Activated naive CD4-positive, alpha-beta T cell treated with anti-CD3 and anti-CD28 coated beads for 36 hours (primary cell): ENCODE results near the gene NCKAP1. TPM values are rescaled to one million over a fixed set of nuclear protein-coding genes. Genes with fewer than 3 reads are reported as not detected.

Experiments used
- CTCF ChIA-PET: fragments of 350-600 bp; sonication (Branson Sonifier 250); formaldehyde crosslinking; loops from one replicate; lab custom pipeline; 2021; ENCODE audit warnings: antibody characterized with exemption; lab: Charles Lee
- DNase-seq: peaks from one replicate; pipeline ENCODE4 v3.0.0-alpha.2; 2020
- H3K27ac Mint-ChIP-seq: one replicate; pipeline ENCODE4 v1.8.0; 2021; ENCODE audit warnings: mild to moderate bottlenecking, mixed read lengths
- H3K27me3 Mint-ChIP-seq: one replicate; pipeline ENCODE4 v1.8.0; 2021; ENCODE audit warnings: low read depth, mixed read lengths
- H3K36me3 Mint-ChIP-seq: one replicate; pipeline ENCODE4 v1.8.0; 2021; ENCODE audit warnings: low read depth, mixed read lengths
- H3K4me1 Mint-ChIP-seq: one replicate; pipeline ENCODE4 v1.8.0; 2021; ENCODE audit warnings: low read depth, mixed read lengths
- H3K4me3 Mint-ChIP-seq: one replicate; pipeline ENCODE4 v1.8.0; 2021; ENCODE audit warnings: mild to moderate bottlenecking, moderate library complexity, mixed read lengths
- H3K9me3 Mint-ChIP-seq: one replicate; pipeline ENCODE4 v1.8.0; 2021; ENCODE audit warnings: mixed read lengths
- intact Hi-C: fragments of 100-400 bp; cut with micrococcal nuclease; formaldehyde crosslinking; loops from one replicate; pipeline ENCODE4 v1.15.1; 2023
- total RNA-seq, 2 experiments: library from RNA; stranded (reverse); gene quantifications; one replicate each; pipeline ENCODE4 v1.2.3, GENCODE V29; 2021

The NCKAP1 gene
- total RNA-seq, 2 experiments from 2014 or later, result 10.6 to 11.9 TPM

DNA sequence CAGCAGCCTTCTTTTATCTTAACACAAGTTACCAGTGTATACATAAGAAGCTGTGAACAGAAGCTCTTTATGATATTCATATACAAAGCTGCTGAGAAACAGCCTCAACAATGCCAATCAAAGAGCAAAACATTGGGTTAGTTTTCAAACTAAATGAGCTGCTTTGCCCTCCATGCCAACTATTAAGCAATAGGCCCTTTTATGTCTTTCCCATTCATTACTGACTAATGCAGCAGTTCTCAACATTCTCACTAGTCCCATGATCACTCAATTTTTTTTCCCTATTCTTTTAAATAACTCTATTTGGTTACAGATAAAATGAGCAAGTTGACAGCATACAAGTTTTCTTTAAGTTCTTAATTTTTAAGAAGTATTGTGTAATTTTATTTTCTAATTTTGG lies 114.0 kb downstream of the NCKAP1 start:
- H3K27me3 Mint-ChIP-seq, result no peaks in the 10 kb centered on the region
- no peak for DNase-seq
- no peak overlapping the region for H3K4me3 Mint-ChIP-seq
- H3K4me1 Mint-ChIP-seq, result no peaks in the 10 kb centered on the region
- intact Hi-C loops, result no loop called here
- H3K9me3 Mint-ChIP-seq, result no peaks in the 10 kb centered on the region
- H3K36me3 Mint-ChIP-seq, result peaks cover 14% of the 10 kb centered on the region
- CTCF ChIA-PET, result no interaction called here
- H3K27ac Mint-ChIP-seq, result no peak overlapping the region

DNA sequence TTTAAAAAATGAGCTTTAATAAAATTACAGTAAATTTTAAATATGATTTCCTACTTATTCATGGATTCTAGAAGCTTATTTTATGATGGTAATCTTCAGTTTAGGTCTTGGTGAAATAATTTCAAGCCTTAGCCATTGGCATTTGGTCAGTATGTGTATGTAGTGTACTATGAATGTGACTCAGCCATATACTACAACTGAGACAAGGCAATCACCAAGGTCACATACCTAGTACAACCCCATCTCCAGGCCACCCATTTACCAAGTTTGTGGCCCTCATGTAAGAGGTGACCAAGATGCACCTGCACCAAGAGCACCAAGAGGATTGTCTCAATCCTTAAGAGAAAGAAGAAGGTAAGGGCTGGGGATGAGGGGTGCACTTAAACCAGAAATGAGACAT lies 117.0 kb downstream of the NCKAP1 start:
- no peak for DNase-seq
- no peaks in the 10 kb centered on the region for H3K9me3 Mint-ChIP-seq
- CTCF ChIA-PET, result no interaction called here
- H3K27ac Mint-ChIP-seq, result no peak overlapping the region
- H3K4me1 Mint-ChIP-seq, result no peaks in the 10 kb centered on the region
- H3K27me3 Mint-ChIP-seq, result no peaks in the 10 kb centered on the region
- intact Hi-C loops, result no loop called here
- H3K36me3 Mint-ChIP-seq, result peaks cover 5% of the 10 kb centered on the region
- H3K4me3 Mint-ChIP-seq, result no peak overlapping the region

DNA sequence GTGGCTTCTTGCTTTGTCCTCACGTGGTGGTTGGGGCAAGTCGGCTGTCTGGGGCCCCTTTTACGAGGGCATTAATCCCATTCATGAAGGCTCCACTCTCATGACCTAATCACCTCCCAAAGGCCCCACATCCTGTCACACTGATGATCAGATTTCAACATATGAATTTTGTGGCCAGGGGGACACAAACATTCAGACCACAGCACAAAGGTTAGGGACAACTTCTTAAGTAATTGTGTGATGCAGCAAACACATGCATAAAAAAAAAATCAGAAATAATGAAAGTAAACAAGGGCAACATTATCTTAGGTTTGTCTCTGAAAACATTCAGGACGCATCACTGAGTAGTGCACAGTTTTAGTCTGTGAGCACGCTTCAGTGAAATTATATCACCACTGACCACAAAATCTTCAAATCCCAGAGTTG lies 117.6 kb downstream of the NCKAP1 start:
- no peak overlapping the region for H3K27ac Mint-ChIP-seq
- no peaks in the 10 kb centered on the region for H3K4me1 Mint-ChIP-seq
- no peaks in the 10 kb centered on the region for H3K9me3 Mint-ChIP-seq
- peaks cover 2% of the 10 kb centered on the region for H3K36me3 Mint-ChIP-seq
- no peak for DNase-seq
- no peak overlapping the region for H3K4me3 Mint-ChIP-seq
- intact Hi-C loops, result no loop called here
- no peaks in the 10 kb centered on the region for H3K27me3 Mint-ChIP-seq
- CTCF ChIA-PET, result no interaction called here

GRCh38 chr2:182920089-182920488 lies 118.2 kb downstream of the NCKAP1 start:
- DNase-seq, result no peak
- intact Hi-C loops, result no loop called here
- H3K9me3 Mint-ChIP-seq, result no peaks in the 10 kb centered on the region

DNA sequence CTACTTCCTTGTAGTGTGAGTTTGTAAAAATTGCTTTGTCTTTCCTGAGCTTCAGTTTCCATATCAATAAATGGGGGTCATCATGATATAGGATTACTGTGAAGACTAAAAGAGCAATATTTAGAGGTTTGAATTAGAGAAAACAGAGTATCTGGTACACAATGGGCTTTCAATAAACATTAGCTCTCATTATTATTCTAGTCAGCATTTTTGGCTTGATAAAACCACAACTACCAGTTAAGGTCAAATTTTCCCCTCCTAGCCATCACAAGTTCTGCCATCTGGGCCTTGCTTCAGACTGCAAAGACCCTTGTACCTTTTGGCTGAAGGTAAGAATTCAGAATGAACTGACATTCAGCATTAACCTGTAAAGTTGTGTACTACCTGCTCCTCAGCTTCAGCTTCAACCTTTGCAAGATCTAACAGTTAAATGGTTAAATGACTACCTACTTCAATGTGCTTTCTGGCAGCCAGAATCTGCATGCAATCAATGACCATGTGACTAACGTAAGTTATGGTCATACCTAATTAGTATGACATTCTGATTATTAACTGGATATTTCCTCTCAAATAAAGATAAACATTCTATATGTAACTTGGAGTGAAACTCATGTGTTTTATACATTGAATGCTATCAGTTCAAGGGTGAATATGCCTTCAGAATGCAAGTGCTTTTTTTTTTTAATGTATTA lies 119.2 kb downstream of the NCKAP1 start:
- no peak overlapping the region for H3K27ac Mint-ChIP-seq
- no peak for DNase-seq
- CTCF ChIA-PET, result no interaction called here
- intact Hi-C loops, result no loop called here
- no peak overlapping the region for H3K4me3 Mint-ChIP-seq
- no peaks in the 10 kb centered on the region for H3K27me3 Mint-ChIP-seq
- peaks cover 2% of the 10 kb centered on the region for H3K36me3 Mint-ChIP-seq
- H3K9me3 Mint-ChIP-seq, result no peaks in the 10 kb centered on the region
- H3K4me1 Mint-ChIP-seq, result no peaks in the 10 kb centered on the region

More at GRCh38 chr2:182920089-182920488, 118.2 kb downstream of the NCKAP1 start:
- Mint-ChIP-seq H3K27me3 (no peaks in the 10 kb centered on the region), H3K36me3 (peaks cover 2% of the 10 kb centered on the region), H3K27ac (no peak overlapping the region), H3K4me3 (no peak overlapping the region), H3K4me1 (no peaks in the 10 kb centered on the region)
- CTCF ChIA-PET, result no interaction called here

- Mint-ChIP-seq H3K27me3 (no peaks in the 10 kb centered on the region), H3K4me1 (no peaks in the 10 kb centered on the region), H3K36me3 (peaks cover 1% of the 10 kb centered on the region), H3K9me3 (no peaks in the 10 kb centered on the region), H3K27ac (no peak overlapping the region), H3K4me3 (no peak overlapping the region)
- CTCF ChIA-PET, result interaction anchor here (1.0 kb wide), 1 partner anchor 12 kb away, joined by 5 read pairs; no protein-coding TSS in a partner anchor
- intact Hi-C loops, result no loop called here
- no peak for DNase-seq
Observed at GRCh38 chr2:182917924-182918323, 120.3 kb downstream of the NCKAP1 start.

- no peaks in the 10 kb centered on the region for H3K9me3 Mint-ChIP-seq
- CTCF ChIA-PET, result no interaction called here
- no peaks in the 10 kb centered on the region for H3K27me3 Mint-ChIP-seq
- peaks cover 1% of the 10 kb centered on the region for H3K36me3 Mint-ChIP-seq
- no peaks in the 10 kb centered on the region for H3K4me1 Mint-ChIP-seq
- no peak for DNase-seq
- no peak overlapping the region for H3K4me3 Mint-ChIP-seq
- no peak overlapping the region for H3K27ac Mint-ChIP-seq
- intact Hi-C loops, result no loop called here
Observed at GRCh38 chr2:182916417-182916816, 121.8 kb downstream of the NCKAP1 start.

- intact Hi-C loops, result no loop called here
- Mint-ChIP-seq H3K27ac (no peak overlapping the region), H3K4me3 (no peak overlapping the region), H3K27me3 (no peaks in the 10 kb centered on the region), H3K9me3 (no peaks in the 10 kb centered on the region), H3K4me1 (no peaks in the 10 kb centered on the region), H3K36me3 (peaks cover under 1% of the 10 kb centered on the region)
- CTCF ChIA-PET, result no interaction called here
- DNase-seq, result no peak
Observed at GRCh38 chr2:182915369-182916326, 122.6 kb downstream of the NCKAP1 start.

GRCh38 chr2:182914852-182915251 lies 123.4 kb downstream of the NCKAP1 start:
- H3K27ac Mint-ChIP-seq, result no peak overlapping the region
- H3K27me3 Mint-ChIP-seq, result no peaks in the 10 kb centered on the region
- H3K4me3 Mint-ChIP-seq, result no peak overlapping the region
- intact Hi-C loops, result no loop called here
- H3K4me1 Mint-ChIP-seq, result no peaks in the 10 kb centered on the region
- H3K36me3 Mint-ChIP-seq, result no peaks in the 10 kb centered on the region
- H3K9me3 Mint-ChIP-seq, result no peaks in the 10 kb centered on the region
- no peak for DNase-seq
- CTCF ChIA-PET, result no interaction called here

DNA sequence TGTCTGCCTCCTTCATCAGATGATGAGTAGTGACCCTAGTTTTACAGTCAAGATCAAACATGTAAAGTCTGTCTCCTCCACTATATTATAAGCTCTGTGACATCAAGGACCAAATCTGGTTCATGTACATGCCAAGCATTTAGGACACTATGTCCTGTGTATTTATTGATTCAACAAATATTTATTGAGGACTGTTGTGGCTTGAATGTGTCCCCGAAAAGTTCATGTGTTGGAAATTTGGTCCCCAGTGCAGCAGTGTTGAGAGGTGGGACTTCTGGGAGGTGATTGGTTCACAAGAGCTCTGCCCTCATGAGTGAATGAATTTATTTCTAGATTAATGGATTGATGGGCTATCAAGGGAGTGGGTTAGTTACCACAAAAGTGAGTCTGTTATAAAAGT lies 125.2 kb downstream of the NCKAP1 start:
- H3K4me1 Mint-ChIP-seq, result no peaks in the 10 kb centered on the region
- CTCF ChIA-PET, result no interaction called here
- no peaks in the 10 kb centered on the region for H3K27me3 Mint-ChIP-seq
- no peak overlapping the region for H3K27ac Mint-ChIP-seq
- no peaks in the 10 kb centered on the region for H3K9me3 Mint-ChIP-seq
- no peak overlapping the region for H3K4me3 Mint-ChIP-seq
- no peaks in the 10 kb centered on the region for H3K36me3 Mint-ChIP-seq
- no peak for DNase-seq
- intact Hi-C loops, result no loop called here

DNA sequence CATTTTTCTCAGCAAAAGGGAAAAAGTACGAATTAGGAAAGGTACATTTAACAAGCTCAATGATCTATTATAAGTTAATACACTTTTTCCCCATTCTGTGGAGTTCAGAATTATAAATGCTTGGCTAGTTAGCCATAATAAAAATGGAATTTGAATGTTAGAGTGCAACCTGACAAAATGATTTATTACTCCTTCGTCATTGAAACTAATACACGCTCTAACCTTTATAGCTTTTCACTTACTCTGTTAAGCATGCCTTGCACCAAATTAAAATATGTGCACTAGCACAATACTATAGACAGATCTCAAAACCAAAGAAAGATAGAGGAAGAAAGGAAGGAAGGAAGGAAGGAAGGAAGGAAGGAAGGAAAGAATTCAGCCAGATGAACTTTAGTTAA lies 125.7 kb downstream of the NCKAP1 start:
- Mint-ChIP-seq H3K36me3 (no peaks in the 10 kb centered on the region), H3K27ac (no peak overlapping the region), H3K27me3 (no peaks in the 10 kb centered on the region), H3K9me3 (no peaks in the 10 kb centered on the region), H3K4me1 (no peaks in the 10 kb centered on the region), H3K4me3 (no peak overlapping the region)
- CTCF ChIA-PET, result interaction anchor here (1.2 kb wide), 1 partner anchor 67 kb away, joined by 3 read pairs; no protein-coding TSS in a partner anchor
- DNase-seq, result no peak
- intact Hi-C loops, result no loop called here

DNA sequence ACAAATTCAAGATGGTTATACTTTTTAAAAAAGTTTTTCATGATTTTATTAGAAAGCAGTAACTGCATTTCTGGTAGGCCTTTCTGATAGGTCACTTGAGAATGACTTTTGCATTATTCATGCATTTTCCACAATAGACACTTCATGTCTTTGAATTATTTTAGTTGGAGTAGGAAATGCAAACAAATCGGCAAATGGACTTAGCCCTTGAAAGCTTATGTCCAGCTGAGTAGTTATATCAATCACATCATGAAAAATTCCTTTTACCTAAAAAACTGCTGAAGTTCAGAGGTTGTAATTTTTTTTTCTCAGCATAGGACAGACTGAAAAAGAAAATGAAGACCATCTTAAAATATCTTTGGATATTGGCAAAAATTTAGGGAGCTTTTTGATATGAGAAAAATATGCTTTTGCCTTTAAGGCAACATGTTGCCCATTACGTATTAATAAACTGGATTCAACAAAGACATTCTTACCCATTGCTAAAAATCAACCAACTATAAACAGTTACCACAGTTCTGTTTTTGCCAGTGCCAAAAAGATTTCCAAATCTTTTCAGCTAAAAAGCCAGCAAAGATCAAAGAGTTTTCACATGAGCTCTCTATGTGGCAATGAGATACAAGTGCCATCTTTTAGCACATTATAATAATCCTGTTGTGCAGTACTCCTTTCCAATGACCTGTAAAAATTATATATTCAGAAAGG lies 126.3 kb downstream of the NCKAP1 start:
- H3K4me1 Mint-ChIP-seq, result no peaks in the 10 kb centered on the region
- DNase-seq, result no peak
- H3K27ac Mint-ChIP-seq, result no peak overlapping the region
- intact Hi-C loops, result no loop called here
- no peaks in the 10 kb centered on the region for H3K27me3 Mint-ChIP-seq
- CTCF ChIA-PET, result interaction anchor here (1.2 kb wide), 1 partner anchor 68 kb away, joined by 3 read pairs; no protein-coding TSS in a partner anchor
- H3K4me3 Mint-ChIP-seq, result no peak overlapping the region
- H3K36me3 Mint-ChIP-seq, result no peaks in the 10 kb centered on the region
- no peaks in the 10 kb centered on the region for H3K9me3 Mint-ChIP-seq
